Activated CD8-positive, alpha-beta T cell treated with anti-CD3 and anti-CD28 coated beads for 36 hours (primary cell): Measurements from ENCODE around the gene KRT5. TPM values are rescaled to one million over a fixed set of nuclear protein-coding genes. Genes with fewer than 3 reads are reported as not detected.

ENCODE experiments used
- ATAC-seq: fragments of 200-7000 bp; cut with Tn5 transposase; one replicate; pipeline ENCODE4 v1.10.0; 2021; ENCODE audit warnings: mild to moderate bottlenecking, moderate library complexity
- CTCF ChIA-PET: fragments of 350-600 bp; sonication (Branson Sonifier 250); formaldehyde crosslinking; loops from one replicate; lab custom pipeline; 2021; ENCODE audit warnings: antibody characterized with exemption; lab: Charles Lee
- POLR2A ChIA-PET: fragments of 350-600 bp; sonication (Branson Sonifier 250); formaldehyde crosslinking; loops from one replicate; lab custom pipeline; 2021; ENCODE audit warnings: antibody characterized with exemption; lab: Charles Lee
- DNase-seq: peaks from one replicate; pipeline ENCODE4 v3.0.0-alpha.2; 2020
- H3K27ac Mint-ChIP-seq: one replicate; pipeline ENCODE4 v1.8.0; 2021; ENCODE audit warnings: mild to moderate bottlenecking, mixed read lengths
- H3K27me3 Mint-ChIP-seq: one replicate; pipeline ENCODE4 v1.8.0; 2021; ENCODE audit warnings: mixed read lengths
- H3K36me3 Mint-ChIP-seq: one replicate; pipeline ENCODE4 v1.8.0; 2021; ENCODE audit warnings: low read depth, mixed read lengths
- H3K4me1 Mint-ChIP-seq: one replicate; pipeline ENCODE4 v1.8.0; 2021; ENCODE audit warnings: low read depth, mixed read lengths
- H3K4me3 Mint-ChIP-seq: one replicate; pipeline ENCODE4 v1.8.0; 2021; ENCODE audit warnings: mild to moderate bottlenecking, moderate library complexity, mixed read lengths
- H3K9me3 Mint-ChIP-seq: one replicate; pipeline ENCODE4 v1.8.0; 2021; ENCODE audit warnings: mixed read lengths
- CTCF ChIP-seq: fragments of 200-600 bp; IDR thresholded peaks from one replicate; pipeline ENCODE4 v1.8.0; 2022; ENCODE audit warnings: antibody characterized with exemption, mild to moderate bottlenecking
- intact Hi-C: fragments of 100-400 bp; cut with micrococcal nuclease; formaldehyde crosslinking; loops from one replicate; pipeline ENCODE4 v1.10.0; 2022
- total RNA-seq, 2 experiments: library from RNA; stranded (reverse); gene quantifications; one replicate each; pipeline ENCODE4 v1.2.3, GENCODE V29; 2021

KRT5 gene
- total RNA-seq, 2 experiments from 2014 or later, result not detected

GRCh38 chr12:52521568-52522266 is 1.5 kb upstream of the KRT5 start:
- no peak for TF ChIP-seq CTCF
- intact Hi-C loops, result no loop called here
- no peak overlapping the region for H3K4me3 Mint-ChIP-seq
- H3K36me3 Mint-ChIP-seq, result no peaks in the 10 kb centered on the region
- ChIA-PET CTCF (no interaction called here), POLR2A (no interaction called here)
- no peaks in the 10 kb centered on the region for H3K9me3 Mint-ChIP-seq
- no peak overlapping the region for H3K27ac Mint-ChIP-seq
- ATAC-seq, result no peak
- H3K27me3 Mint-ChIP-seq, result no peaks in the 10 kb centered on the region
- DNase-seq, result no peak
- peaks cover 3% of the 10 kb centered on the region for H3K4me1 Mint-ChIP-seq

GRCh38 chr12:52521175-52521567 is 977 bp upstream of the KRT5 start:
- ATAC-seq, result no peak
- ChIA-PET CTCF (no interaction called here), POLR2A (no interaction called here)
- Mint-ChIP-seq H3K27me3 (no peaks in the 10 kb centered on the region), H3K36me3 (no peaks in the 10 kb centered on the region), H3K27ac (no peak overlapping the region), H3K4me3 (no peak overlapping the region), H3K9me3 (no peaks in the 10 kb centered on the region), H3K4me1 (no peaks in the 10 kb centered on the region)
- no peak for TF ChIP-seq CTCF
- intact Hi-C loops, result no loop called here
- no peak for DNase-seq

- DNase-seq (no peak), ATAC-seq (no peak)
- CTCF ChIA-PET, result no interaction called here
- Mint-ChIP-seq H3K27ac (no peak overlapping the region), H3K4me1 (no peaks in the 10 kb centered on the region), H3K27me3 (no peaks in the 10 kb centered on the region), H3K36me3 (no peaks in the 10 kb centered on the region), H3K4me3 (no peak overlapping the region), H3K9me3 (no peaks in the 10 kb centered on the region)
- POLR2A ChIA-PET, result interaction anchor here (0.7 kb wide), 1 partner anchor 223 kb away, joined by 3 read pairs; no protein-coding TSS in a partner anchor
- intact Hi-C loops, result no loop called here
- TF ChIP-seq CTCF, result no peak
Observed at GRCh38 chr12:52519387-52519703, 849 bp downstream of the KRT5 start.

- H3K9me3 Mint-ChIP-seq, result no peaks in the 10 kb centered on the region
- ATAC-seq, result no peak
- no peaks in the 10 kb centered on the region for H3K36me3 Mint-ChIP-seq
- TF ChIP-seq CTCF, result no peak
- intact Hi-C loops, result no loop called here
- no peak overlapping the region for H3K27ac Mint-ChIP-seq
- ChIA-PET CTCF (no interaction called here), POLR2A (interaction anchor here (0.7 kb wide), 1 partner anchor 222 kb away, joined by 3 read pairs; no protein-coding TSS in a partner anchor)
- H3K4me1 Mint-ChIP-seq, result no peaks in the 10 kb centered on the region
- H3K4me3 Mint-ChIP-seq, result no peak overlapping the region
- no peak for DNase-seq
- no peaks in the 10 kb centered on the region for H3K27me3 Mint-ChIP-seq
Observed at GRCh38 chr12:52518574-52519386, 1.4 kb downstream of the KRT5 start.

- intact Hi-C loops, result no loop called here
- H3K27ac Mint-ChIP-seq, result no peak overlapping the region
- H3K36me3 Mint-ChIP-seq, result no peaks in the 10 kb centered on the region
- ChIA-PET CTCF (no interaction called here), POLR2A (no interaction called here)
- H3K27me3 Mint-ChIP-seq, result no peaks in the 10 kb centered on the region
- no peak overlapping the region for H3K4me3 Mint-ChIP-seq
- no peaks in the 10 kb centered on the region for H3K9me3 Mint-ChIP-seq
- DNase-seq, result no peak
- no peaks in the 10 kb centered on the region for H3K4me1 Mint-ChIP-seq
- TF ChIP-seq CTCF, result no peak
- ATAC-seq, result no peak
Observed at GRCh38 chr12:52517888-52518287, 2.3 kb downstream of the KRT5 start.
